Amniotic stem cell (primary cell): ENCODE data around the gene MAGEA12.
"Not testable (repeated sequence)": the region's sequence is repeated elsewhere in the genome, so short reads cannot be mapped to it uniquely, and the experiment has no call there.

Experiments used
- DNase-seq: peaks from one replicate; lab custom pipeline; 2025; lab: John Stamatoyannopoulos, UW

The MAGEA12 gene

DNA sequence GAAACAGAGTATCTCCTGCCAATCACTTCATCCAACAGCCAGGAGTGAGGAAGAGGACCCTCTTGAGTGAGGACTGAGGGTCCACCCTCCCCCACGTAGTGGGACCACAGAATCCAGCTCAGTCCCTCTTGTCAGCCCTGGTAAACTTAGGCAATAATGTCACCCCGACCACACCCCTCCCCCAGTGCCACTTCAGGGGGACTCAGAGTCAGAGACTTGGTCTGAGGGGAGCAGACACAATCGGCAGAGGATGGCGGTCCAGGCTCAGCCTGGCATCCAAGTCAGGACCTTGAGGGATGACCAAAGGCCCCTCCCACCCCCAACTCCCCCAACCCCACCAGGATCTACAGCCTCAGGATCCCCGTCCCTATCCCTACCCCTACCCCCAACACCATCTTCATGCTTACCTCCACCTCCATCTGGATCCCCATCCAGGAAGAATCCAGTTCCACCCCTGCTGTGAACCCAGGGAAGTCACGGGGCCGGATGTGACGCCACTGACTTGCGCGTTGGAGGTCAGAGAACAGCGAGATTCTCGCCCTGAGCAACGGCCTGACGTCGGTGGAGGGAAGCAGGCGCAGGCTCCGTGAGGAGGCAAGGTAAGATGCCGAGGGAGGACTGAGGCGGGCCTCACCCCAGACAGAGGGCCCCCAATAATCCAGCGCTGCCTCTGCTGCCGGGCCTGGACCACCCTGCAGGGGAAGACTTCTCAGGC, at the start of gene MAGEA12, which contains the start of gene CSAG1:
TSS of gene MAGEA12 (plus strand) at position 497 of the 715 bp plus-strand sequence. CDS start 2,405 bp downstream, outside the sequence.
TSS of gene CSAG1 (minus strand) at position 461 of the 715 bp plus-strand sequence. CDS start 1,261 bp downstream, outside the sequence.
- DNase-seq: no peak

DNA sequence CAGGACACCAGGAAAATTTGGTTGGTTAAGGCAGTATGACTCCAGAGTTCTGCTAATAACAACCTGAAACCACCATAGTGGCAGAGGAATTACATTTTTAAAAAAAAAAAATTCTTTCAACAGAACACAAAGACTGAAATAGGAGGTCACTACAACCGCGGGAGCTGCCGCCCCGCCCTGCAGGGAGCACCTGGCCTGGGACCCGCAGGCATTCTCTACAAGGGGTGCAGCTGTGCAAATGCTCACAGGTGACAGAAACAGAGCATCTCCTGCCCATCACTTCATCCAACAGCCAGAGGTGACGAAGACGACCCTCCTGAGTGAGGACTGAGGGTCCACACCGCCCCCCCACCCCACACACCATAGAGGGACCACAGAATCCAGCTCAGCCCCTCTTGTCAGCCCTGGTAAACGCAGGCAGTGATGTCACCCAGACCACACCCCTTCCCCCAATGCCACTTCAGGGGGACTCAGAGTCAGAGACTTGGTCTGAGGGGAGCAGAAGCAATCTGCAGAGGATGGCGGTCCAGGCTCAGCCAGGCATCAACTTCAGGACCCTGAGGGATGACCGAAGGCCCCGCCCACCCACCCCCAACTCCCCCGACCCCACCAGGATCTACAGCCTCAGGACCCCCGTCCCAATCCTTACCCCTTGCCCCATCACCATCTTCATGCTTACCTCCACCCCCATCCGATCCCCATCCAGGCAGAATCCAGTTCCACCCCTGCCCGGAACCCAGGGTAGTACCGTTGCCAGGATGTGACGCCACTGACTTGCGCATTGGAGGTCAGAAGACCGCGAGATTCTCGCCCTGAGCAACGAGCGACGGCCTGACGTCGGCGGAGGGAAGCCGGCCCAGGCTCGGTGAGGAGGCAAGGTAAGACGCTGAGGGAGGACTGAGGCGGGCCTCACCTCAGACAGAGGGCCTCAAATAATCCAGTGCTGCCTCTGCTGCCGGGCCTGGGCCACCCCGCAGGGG, 35.3 kb upstream of the MAGEA12 start, which contains the start of gene MAGEA3:
TSS of gene MAGEA3 (plus strand) at position 843 of the 980 bp plus-strand sequence. CDS start 2,039 bp downstream, outside the sequence.
- not testable (repeated sequence) for DNase-seq

- not testable (repeated sequence) for DNase-seq
Measured at GRCh38 chrX:152700390-152700789, 33.2 kb upstream of the MAGEA12 start.

GRCh38 chrX:152706500-152706899, 27.1 kb upstream of the MAGEA12 start:
- not testable (repeated sequence) for DNase-seq

- DNase-seq: not testable (repeated sequence)
Measured at GRCh38 chrX:152709173-152709572, 24.4 kb upstream of the MAGEA12 start, which contains the start of gene CSAG2. TSS of gene CSAG2 (minus strand) at chrX:152709273. CDS start at chrX:152709112, 161 bp downstream.

- not testable (repeated sequence) for DNase-seq
Measured at GRCh38 chrX:152713195-152713594, 20.4 kb upstream of the MAGEA12 start.

DNA sequence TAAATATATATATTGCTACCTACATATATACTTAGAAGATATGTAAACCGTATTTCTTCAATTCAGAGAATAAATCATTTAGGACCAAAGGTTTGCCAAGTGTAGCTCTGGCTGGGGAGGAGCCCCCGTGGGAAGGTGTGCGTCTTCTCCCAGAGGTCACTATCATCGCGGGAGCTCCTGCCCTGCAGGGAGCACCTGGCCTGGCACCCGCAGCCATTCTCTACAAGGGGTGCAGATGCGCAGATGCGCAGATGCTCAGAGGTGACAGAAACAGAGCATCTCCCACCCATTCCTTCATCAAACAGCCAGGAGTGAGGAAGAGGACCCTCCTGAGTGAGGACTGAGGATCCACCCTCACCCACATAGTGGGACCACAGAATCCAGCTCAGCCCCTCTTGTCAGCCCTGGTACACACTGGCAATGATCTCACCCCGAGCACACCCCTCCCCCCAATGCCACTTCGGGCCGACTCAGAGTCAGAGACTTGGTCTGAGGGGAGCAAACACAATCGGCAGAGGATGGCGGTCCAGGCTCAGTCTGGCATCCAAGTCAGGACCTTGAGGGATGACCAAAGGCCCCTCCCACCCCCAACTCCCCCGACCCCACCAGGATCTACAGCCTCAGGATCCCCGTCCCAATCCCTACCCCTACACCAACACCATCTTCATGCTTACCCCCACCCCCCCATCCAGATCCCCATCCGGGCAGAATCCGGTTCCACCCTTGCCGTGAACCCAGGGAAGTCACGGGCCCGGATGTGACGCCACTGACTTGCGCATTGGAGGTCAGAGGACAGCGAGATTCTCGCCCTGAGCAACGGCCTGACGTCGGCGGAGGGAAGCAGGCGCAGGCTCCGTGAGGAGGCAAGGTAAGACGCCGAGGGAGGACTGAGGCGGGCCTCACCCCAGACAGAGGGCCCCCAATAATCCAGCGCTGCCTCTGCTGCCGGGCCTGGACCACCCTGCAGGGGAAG, 19.5 kb upstream of the MAGEA12 start, which contains the start of gene MAGEA2B:
TSS of gene MAGEA2B (plus strand) at position 814 of the 973 bp plus-strand sequence. CDS start 2,479 bp downstream, outside the sequence.
- DNase-seq: not testable (repeated sequence)

DNA sequence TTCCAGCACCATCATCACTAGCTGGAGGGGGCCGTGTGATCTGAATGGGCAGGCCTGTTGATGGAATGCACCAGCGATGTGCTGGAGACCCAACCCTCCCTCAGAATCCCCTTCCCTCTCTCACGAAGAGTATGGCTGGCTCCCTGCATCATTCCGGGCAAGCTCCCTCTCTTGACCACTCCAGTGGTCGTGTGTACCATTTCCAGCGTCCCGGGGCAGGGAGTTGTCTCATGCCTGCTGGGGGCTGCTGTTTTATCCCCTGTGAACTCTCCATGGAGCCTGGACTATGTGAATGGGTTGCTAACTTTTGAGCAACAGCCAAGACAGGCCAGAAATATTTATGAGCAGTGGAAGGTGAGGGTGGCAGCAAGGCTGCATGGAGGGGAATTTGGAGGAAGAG, 8.1 kb upstream of the MAGEA12 start:
- no peak for DNase-seq

GRCh38 chrX:152734143-152734858, 744 bp downstream of the MAGEA12 start:
- not testable (repeated sequence) for DNase-seq

DNA sequence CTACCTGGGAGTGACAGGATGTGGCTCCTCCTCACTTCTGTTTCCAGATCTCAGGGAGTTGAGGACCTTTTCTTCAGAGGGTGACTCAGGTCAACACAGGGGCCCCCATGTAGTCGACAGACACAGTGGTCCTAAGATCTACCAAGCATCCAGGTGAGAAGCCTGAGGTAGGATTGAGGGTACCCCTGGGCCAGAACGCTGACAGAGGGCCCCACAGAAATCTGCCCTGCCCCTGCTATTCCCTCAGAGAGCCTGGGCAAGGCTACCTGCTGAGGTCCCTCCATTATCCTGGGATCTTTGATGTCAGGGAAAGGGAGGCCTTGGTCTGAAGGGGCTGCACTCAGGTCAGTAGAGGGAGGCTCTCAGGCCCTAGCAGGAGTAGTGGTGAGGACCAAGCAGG, 1.5 kb downstream of the MAGEA12 start:
- DNase-seq: no peak

DNA sequence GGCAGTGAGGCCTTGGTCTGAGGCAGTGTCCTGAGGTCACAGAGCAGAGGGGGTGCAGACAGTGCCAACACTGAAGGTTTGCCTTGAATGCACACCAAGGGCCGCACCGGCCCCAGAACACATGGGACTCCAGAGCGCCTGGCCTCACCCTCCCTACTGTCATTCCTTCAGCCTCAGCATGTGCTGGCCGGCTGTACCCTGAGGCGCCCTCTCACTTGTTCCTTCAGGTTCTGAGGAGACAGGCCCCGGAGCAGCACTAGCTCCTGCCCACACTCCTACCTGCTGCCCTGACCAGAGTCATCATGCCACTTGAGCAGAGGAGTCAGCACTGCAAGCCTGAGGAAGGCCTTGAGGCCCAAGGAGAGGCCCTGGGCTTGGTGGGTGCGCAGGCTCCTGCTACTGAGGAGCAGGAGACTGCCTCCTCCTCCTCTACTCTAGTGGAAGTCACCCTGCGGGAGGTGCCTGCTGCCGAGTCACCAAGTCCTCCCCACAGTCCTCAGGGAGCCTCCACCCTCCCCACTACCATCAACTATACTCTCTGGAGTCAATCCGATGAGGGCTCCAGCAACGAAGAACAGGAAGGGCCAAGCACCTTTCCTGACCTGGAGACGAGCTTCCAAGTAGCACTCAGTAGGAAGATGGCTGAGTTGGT, 2.4 kb downstream of the MAGEA12 start:
- no peak for DNase-seq

- DNase-seq: not testable (repeated sequence)
Measured at GRCh38 chrX:152736528-152736927, 3.0 kb downstream of the MAGEA12 start.

DNA sequence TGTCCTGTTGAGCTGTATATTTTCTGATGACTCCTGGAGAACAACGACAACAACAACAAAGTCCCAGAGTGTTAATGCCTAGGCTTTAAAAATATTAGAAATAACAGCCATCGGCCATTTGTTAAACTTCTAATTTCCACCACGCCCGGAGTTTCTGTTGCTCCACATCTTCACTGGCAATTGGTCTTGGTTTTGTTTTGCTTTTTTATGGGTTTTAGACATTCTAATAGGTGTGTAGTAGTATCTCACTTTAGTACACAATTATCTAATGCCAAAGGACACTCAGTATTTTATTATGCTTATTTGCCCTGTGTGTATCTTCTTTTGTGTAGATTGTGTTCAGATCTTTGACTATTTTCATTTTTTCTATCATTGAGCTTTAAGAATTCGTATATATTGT, 5.0 kb downstream of the MAGEA12 start:
- no peak for DNase-seq

DNA sequence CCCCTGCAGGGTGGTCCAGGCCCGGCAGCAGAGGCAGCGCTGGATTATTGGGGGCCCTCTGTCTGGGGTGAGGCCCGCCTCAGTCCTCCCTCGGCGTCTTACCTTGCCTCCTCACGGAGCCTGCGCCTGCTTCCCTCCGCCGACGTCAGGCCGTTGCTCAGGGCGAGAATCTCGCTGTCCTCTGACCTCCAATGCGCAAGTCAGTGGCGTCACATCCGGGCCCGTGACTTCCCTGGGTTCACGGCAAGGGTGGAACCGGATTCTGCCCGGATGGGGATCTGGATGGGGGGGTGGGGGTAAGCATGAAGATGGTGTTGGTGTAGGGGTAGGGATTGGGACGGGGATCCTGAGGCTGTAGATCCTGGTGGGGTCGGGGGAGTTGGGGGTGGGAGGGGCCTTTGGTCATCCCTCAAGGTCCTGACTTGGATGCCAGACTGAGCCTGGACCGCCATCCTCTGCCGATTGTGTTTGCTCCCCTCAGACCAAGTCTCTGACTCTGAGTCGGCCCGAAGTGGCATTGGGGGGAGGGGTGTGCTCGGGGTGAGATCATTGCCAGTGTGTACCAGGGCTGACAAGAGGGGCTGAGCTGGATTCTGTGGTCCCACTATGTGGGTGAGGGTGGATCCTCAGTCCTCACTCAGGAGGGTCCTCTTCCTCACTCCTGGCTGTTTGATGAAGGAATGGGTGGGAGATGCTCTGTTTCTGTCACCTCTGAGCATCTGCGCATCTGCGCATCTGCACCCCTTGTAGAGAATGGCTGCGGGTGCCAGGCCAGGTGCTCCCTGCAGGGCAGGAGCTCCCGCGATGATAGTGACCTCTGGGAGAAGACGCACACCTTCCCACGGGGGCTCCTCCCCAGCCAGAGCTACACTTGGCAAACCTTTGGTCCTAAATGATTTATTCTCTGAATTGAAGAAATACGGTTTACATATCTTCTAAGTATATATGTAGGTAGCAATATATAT, 20.4 kb downstream of the MAGEA12 start, which contains the start of gene MAGEA2:
TSS of gene MAGEA2 (minus strand) at position 157 of the 965 bp plus-strand sequence. CDS start 2,479 bp downstream, outside the sequence.
- DNase-seq: not testable (repeated sequence)

DNA sequence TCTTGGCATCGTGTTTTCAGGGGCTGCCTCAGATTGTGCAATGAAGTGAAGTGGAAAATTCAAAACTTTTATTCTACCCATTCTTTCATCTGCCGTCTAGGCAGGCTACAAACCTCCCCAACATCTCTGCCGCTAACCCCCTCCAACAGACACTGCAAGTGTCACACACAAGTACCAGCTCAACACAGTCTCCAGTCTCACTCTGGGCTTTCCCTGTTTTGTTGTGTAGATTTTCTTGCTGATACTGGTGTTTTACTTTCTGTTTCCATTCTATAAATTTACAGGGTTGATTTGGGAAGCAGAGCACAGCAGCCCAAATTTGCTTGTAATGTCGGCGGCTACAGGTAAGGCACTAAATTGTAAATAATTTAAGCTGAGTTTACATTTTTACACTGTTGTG, 21.3 kb downstream of the MAGEA12 start:
- not testable (repeated sequence) for DNase-seq

GRCh38 chrX:152758918-152759317, 25.4 kb downstream of the MAGEA12 start, which contains the start of gene CSAG3:
TSS of gene CSAG3 (plus strand) at chrX:152759218.
- DNase-seq: not testable (repeated sequence)

GRCh38 chrX:152759544-152759943, 26.0 kb downstream of the MAGEA12 start:
- not testable (repeated sequence) for DNase-seq

GRCh38 chrX:152761582-152761981, 28.0 kb downstream of the MAGEA12 start:
- DNase-seq: not testable (repeated sequence)
